ENCODE measurements around the gene ZNF507. TPM values are rescaled to one million over a fixed set of nuclear protein-coding genes. Genes with fewer than 3 reads are reported as not detected.

The ZNF507 gene
- total RNA-seq, 1 donor from 2014 or later, result 22.4 TPM

- Mint-ChIP-seq H3K9me3 (no peaks in the 10 kb centered on the region), H3K4me3 (no peak overlapping the region), H3K27me3 (ENCODE audit: insufficient read depth, low read depth) (no peaks in the 10 kb centered on the region), H3K36me3 (peaks cover 26% of the 10 kb centered on the region), H3K4me1 (no peaks in the 10 kb centered on the region), H3K27ac (no peak overlapping the region)
- peaks cover 15% of the 10 kb centered on the region for H4K20me1 ChIP-seq (ENCODE audit: low read depth)
- no peak for TF ChIP-seq EZH2phosphoT487 (IDR thresholded peaks at IDR 0.05)
- TF ChIP-seq CTCF (IDR thresholded peaks at IDR 0.05), result no peak
- TF ChIP-seq EZH2 (IDR thresholded peaks at IDR 0.05), result no peak
- no peak overlapping the region for H3K9ac ChIP-seq
- peaks cover 13% of the 10 kb centered on the region for H3K36me3 ChIP-seq
- no peaks in the 10 kb centered on the region for H3K27me3 ChIP-seq
- no peaks in the 10 kb centered on the region for H3K9me3 ChIP-seq (ENCODE audit: low read depth)
- no peaks in the 10 kb centered on the region for H3F3A ChIP-seq (ENCODE audit: low read depth)
- no peak overlapping the region for H3K4me3 ChIP-seq
- no peak overlapping the region for H3K4me2 ChIP-seq
- no peak overlapping the region for H2AFZ ChIP-seq (replicated peaks)
- H3K27ac ChIP-seq, result no peak overlapping the region
- no peaks in the 10 kb centered on the region for H3K4me1 ChIP-seq
- peaks cover 50% of the 10 kb centered on the region for H3K79me2 ChIP-seq (ENCODE audit: low read depth)
- DNase-seq (ENCODE audit: low spot score), result no peak
These were observed 18.6 kb downstream of the ZNF507 start for GRCh38 chr19:32364040-32364439.

GRCh38 chr19:32367063-32367462 lies 21.7 kb downstream of the ZNF507 start:
- Histone ChIP-seq H3K36me3 (peaks cover 3% of the 10 kb centered on the region), H3K27me3 (no peaks in the 10 kb centered on the region), H3K27ac (no peak overlapping the region), H4K20me1 (ENCODE audit: low read depth) (peaks cover 22% of the 10 kb centered on the region), H3K9ac (no peak overlapping the region), H2AFZ (replicated peaks) (no peak overlapping the region), H3K4me2 (no peak overlapping the region), H3F3A (ENCODE audit: low read depth) (no peaks in the 10 kb centered on the region), H3K4me1 (no peaks in the 10 kb centered on the region), H3K9me3 (ENCODE audit: low read depth) (no peaks in the 10 kb centered on the region), H3K79me2 (ENCODE audit: low read depth) (peaks cover 71% of the 10 kb centered on the region), H3K4me3 (no peak overlapping the region)
- no peaks in the 10 kb centered on the region for H3K27me3 Mint-ChIP-seq (ENCODE audit: insufficient read depth, low read depth)
- no peak overlapping the region for H3K4me3 Mint-ChIP-seq
- H3K9me3 Mint-ChIP-seq, result no peaks in the 10 kb centered on the region
- peaks cover 40% of the 10 kb centered on the region for H3K36me3 Mint-ChIP-seq
- H3K4me1 Mint-ChIP-seq, result no peaks in the 10 kb centered on the region
- DNase-seq (ENCODE audit: low spot score), result no peak
- TF ChIP-seq CTCF (IDR thresholded peaks at IDR 0.05), result no peak
- no peak for TF ChIP-seq EZH2phosphoT487 (IDR thresholded peaks at IDR 0.05)
- TF ChIP-seq EZH2 (IDR thresholded peaks at IDR 0.05), result no peak
- H3K27ac Mint-ChIP-seq, result no peak overlapping the region

DNA sequence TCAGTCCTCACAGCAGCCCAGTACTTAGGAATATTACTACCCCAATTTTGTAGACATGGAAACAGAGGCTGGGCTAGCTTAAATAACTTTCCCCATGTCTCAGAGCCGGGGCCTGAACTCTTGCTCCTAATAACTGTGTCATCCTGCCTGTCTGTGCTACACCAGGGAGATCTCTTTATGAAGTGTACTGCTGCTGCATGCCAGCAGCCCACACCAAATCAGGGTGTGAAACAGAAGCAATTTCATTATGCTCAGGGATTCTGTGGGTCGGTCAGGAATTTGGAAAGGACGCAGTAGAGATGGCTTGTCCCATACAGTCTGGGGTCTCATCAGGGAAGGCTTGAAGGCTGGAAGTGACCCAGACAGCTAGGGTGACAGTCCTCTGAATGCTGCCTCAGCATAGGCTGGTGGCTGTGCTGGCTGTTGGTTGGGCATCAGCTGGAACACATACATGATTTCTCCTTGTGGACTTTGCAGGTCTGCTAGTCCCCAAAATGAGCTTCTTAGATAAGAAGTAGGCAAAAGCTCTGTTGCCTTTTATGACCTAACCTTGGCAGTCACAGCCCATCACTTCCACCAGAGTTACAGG lies 22.6 kb downstream of the ZNF507 start:
- Mint-ChIP-seq H3K27me3 (ENCODE audit: insufficient read depth, low read depth) (no peaks in the 10 kb centered on the region), H3K4me3 (no peak overlapping the region), H3K36me3 (peaks cover 49% of the 10 kb centered on the region), H3K27ac (no peak overlapping the region), H3K9me3 (no peaks in the 10 kb centered on the region), H3K4me1 (no peaks in the 10 kb centered on the region)
- Histone ChIP-seq H3K4me2 (no peak overlapping the region), H3K9ac (no peak overlapping the region), H3K27me3 (no peaks in the 10 kb centered on the region), H2AFZ (replicated peaks) (no peak overlapping the region), H3K9me3 (ENCODE audit: low read depth) (no peaks in the 10 kb centered on the region), H3K27ac (no peak overlapping the region), H3K4me1 (no peaks in the 10 kb centered on the region), H3F3A (ENCODE audit: low read depth) (no peaks in the 10 kb centered on the region), H4K20me1 (ENCODE audit: low read depth) (peaks cover 22% of the 10 kb centered on the region), H3K4me3 (no peak overlapping the region), H3K79me2 (ENCODE audit: low read depth) (peaks cover 71% of the 10 kb centered on the region), H3K36me3 (peaks cover 9% of the 10 kb centered on the region)
- no peak for TF ChIP-seq CTCF (IDR thresholded peaks at IDR 0.05)
- no peak for TF ChIP-seq EZH2 (IDR thresholded peaks at IDR 0.05)
- TF ChIP-seq EZH2phosphoT487 (IDR thresholded peaks at IDR 0.05), result no peak
- DNase-seq (ENCODE audit: low spot score), result no peak
